Keratinocyte (primary cell): Measurements from ENCODE around the gene AP3B1.

Experiments used
- CTCF ChIP-seq, 3 experiments: IDR thresholded peaks in 1 of 3; conservative IDR thresholded peaks in 1 of 3; optimal IDR thresholded peaks in 1 of 3; 2 replicates in 2 of 3; 3 replicates in 1 of 3; pipeline versions ENCODE3 to v1.5.1; 2011; ENCODE audit warnings: low read length in 3 of 3, mild to moderate bottlenecking in 3 of 3, moderate library complexity in 2 of 3, control low read depth in 1 of 3, inconsistent platforms in 1 of 3; ENCODE audit not compliant: insufficient read depth in 2 of 3; ENCODE audit errors: extremely low read depth in 1 of 3
- EZH2 ChIP-seq: IDR thresholded peaks from one replicate; pipeline ENCODE4 v1.6.1; 2012; ENCODE audit warnings: inconsistent platforms, mild to moderate bottlenecking, low read length, moderate library complexity

- no peak for TF ChIP-seq CTCF (optimal IDR thresholded peaks at IDR 0.05 in 1 of 3, IDR thresholded peaks at IDR 0.05 in 1 of 3, conservative IDR thresholded peaks at IDR 0.05 in 1 of 3; ENCODE audit: extremely low read depth in 1 of 3, insufficient read depth in 2 of 3, low read length in 3 of 3)
- TF ChIP-seq EZH2: no peak
Measured at GRCh38 chr5:78058625-78059024, 235.9 kb downstream of the AP3B1 start.
